ENCODE data around the gene AMBRA1. TPM values are rescaled to one million over a fixed set of nuclear protein-coding genes. Genes with fewer than 3 reads are reported as not detected.

AMBRA1 gene
- total and polyA plus RNA-seq, 2 donors (not counting 3 experiments of a cell fraction or from before 2014, with no cell fraction given): 18.4 to 32.4 TPM

DNA sequence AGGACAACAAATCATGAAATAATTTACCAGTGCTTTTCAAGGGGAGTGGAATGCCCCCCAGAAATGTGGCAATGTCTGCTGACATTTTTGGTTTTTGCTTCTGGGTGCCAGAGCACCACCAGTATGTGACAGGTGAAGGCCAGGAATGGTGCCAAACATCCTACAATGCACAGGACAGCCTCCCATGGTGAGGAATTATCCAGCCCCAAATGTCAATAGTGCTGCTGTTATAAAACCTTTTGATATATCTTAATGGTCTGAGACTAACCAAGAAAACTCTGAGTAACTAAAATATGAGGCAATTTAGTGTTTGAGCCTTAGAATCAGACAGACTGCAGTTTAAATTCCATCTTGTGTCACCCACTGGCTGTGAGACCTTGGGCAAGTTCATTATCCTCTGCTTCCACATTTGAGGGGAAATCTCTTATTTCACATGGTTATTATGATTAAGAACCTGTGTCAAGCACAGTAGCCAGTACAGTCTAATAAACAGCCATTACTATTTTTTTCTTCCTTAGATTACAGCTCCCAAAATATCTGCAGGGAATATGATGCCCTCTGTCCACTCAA is 69.5 kb downstream of the AMBRA1 start:
- Histone ChIP-seq H3K27ac (ENCODE audit: insufficient read depth, low read depth, low read length) (no peak overlapping the region), H3K79me2 (ENCODE audit: control insufficient read depth, insufficient read depth, low read length) (peaks cover 42% of the 10 kb centered on the region), H3K9ac (replicated peaks; ENCODE audit: extremely low read depth, insufficient read depth, low read length) (no peak overlapping the region), H3K4me1 (ENCODE audit: control insufficient read depth, extremely low read depth, insufficient read depth, low read length) (peaks cover 15% of the 10 kb centered on the region), H3K9me3 (replicated peaks; ENCODE audit: control insufficient read depth, insufficient read depth, low read length) (no peaks in the 10 kb centered on the region), H2AFZ (ENCODE audit: low read depth, low read length) (no peak overlapping the region), H3K36me3 (ENCODE audit: control insufficient read depth in 2 of 2, extremely low read depth in 1 of 2, insufficient read depth in 2 of 2, low read length in 2 of 2) (no peaks in the 10 kb centered on the region), H4K20me1 (replicated peaks; ENCODE audit: control insufficient read depth, extremely low read depth, insufficient read depth, low read length) (no peaks in the 10 kb centered on the region), H3K4me2 (ENCODE audit: insufficient read depth, low read length) (no peak overlapping the region), H3K4me3 (replicated peaks in 1 of 3; ENCODE audit: insufficient read depth in 1 of 3, low read depth in 1 of 3, low read length in 3 of 3) (no peak overlapping the region), H3K9me1 (replicated peaks; ENCODE audit: control insufficient read depth, extremely low read depth, insufficient read depth, low read length) (no peaks in the 10 kb centered on the region), H3K27me3 (ENCODE audit: control insufficient read depth in 2 of 2, insufficient read depth in 2 of 2, low read length in 2 of 2) (no peaks in the 10 kb centered on the region)
- CTCF ChIA-PET: interaction anchor here (1.1 to 2.9 kb wide), 3 partner anchors 11 to 34 kb away, joined by 3 to 17 read pairs (median 6); no protein-coding TSS in a partner anchor
- DNase-seq (ENCODE audit: low read depth, low spot score) (no peak), FAIRE-seq (no peak)
- dilution Hi-C loops (cut with MboI; ENCODE audit: extremely low pct_ligation_motif_present, low sequenced_read_pairs) (no loop called here), intact Hi-C loops (cut with micrococcal nuclease) (no loop called here)
- TF ChIP-seq FOS (IDR thresholded peaks at IDR 0.05; ENCODE audit: borderline replicate concordance, insufficient read depth, low read length): no peak
- no peak for TF ChIP-seq POLR2A (IDR thresholded peaks at IDR 0.05; ENCODE audit: low read depth, low read length)
- no peak for TF ChIP-seq MAX (IDR thresholded peaks at IDR 0.05; ENCODE audit: insufficient read depth, insufficient read length)
- TF ChIP-seq EZH2 (IDR thresholded peaks at IDR 0.05; ENCODE audit: borderline replicate concordance, low read depth, low read length, severe bottlenecking): no peak
- TF ChIP-seq, protein P1, sequence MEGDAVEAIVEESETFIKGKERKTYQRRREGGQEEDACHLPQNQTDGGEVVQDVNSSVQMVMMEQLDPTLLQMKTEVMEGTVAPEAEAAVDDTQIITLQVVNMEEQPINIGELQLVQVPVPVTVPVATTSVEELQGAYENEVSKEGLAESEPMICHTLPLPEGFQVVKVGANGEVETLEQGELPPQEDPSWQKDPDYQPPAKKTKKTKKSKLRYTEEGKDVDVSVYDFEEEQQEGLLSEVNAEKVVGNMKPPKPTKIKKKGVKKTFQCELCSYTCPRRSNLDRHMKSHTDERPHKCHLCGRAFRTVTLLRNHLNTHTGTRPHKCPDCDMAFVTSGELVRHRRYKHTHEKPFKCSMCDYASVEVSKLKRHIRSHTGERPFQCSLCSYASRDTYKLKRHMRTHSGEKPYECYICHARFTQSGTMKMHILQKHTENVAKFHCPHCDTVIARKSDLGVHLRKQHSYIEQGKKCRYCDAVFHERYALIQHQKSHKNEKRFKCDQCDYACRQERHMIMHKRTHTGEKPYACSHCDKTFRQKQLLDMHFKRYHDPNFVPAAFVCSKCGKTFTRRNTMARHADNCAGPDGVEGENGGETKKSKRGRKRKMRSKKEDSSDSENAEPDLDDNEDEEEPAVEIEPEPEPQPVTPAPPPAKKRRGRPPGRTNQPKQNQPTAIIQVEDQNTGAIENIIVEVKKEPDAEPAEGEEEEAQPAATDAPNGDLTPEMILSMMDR (IDR thresholded peaks at IDR 0.05; ENCODE audit: extremely low read depth in 1 of 2, insufficient read depth in 1 of 2, low read depth in 1 of 2, low read length in 2 of 2): no peak
- no TSS peak for BruUV-seq (replicated peaks)
- POLR2A ChIA-PET: no interaction called here

- Histone ChIP-seq H2AFZ (ENCODE audit: low read depth, low read length) (no peak overlapping the region), H3K9ac (replicated peaks; ENCODE audit: extremely low read depth, insufficient read depth, low read length) (no peak overlapping the region), H3K9me1 (replicated peaks; ENCODE audit: control insufficient read depth, extremely low read depth, insufficient read depth, low read length) (no peaks in the 10 kb centered on the region), H3K4me3 (replicated peaks in 1 of 3; ENCODE audit: insufficient read depth in 1 of 3, low read depth in 1 of 3, low read length in 3 of 3) (no peak overlapping the region), H3K9me3 (replicated peaks; ENCODE audit: control insufficient read depth, insufficient read depth, low read length) (no peaks in the 10 kb centered on the region), H3K27ac (ENCODE audit: insufficient read depth, low read depth, low read length) (no peak overlapping the region), H3K27me3 (ENCODE audit: control insufficient read depth in 2 of 2, insufficient read depth in 2 of 2, low read length in 2 of 2) (no peaks in the 10 kb centered on the region), H3K36me3 (ENCODE audit: control insufficient read depth in 2 of 2, extremely low read depth in 1 of 2, insufficient read depth in 2 of 2, low read length in 2 of 2) (no peaks in the 10 kb centered on the region), H4K20me1 (replicated peaks; ENCODE audit: control insufficient read depth, extremely low read depth, insufficient read depth, low read length) (no peaks in the 10 kb centered on the region), H3K4me1 (ENCODE audit: control insufficient read depth, extremely low read depth, insufficient read depth, low read length) (peaks cover 15% of the 10 kb centered on the region), H3K79me2 (ENCODE audit: control insufficient read depth, insufficient read depth, low read length) (peaks cover 38% of the 10 kb centered on the region), H3K4me2 (ENCODE audit: insufficient read depth, low read length) (no peak overlapping the region)
- DNase-seq (ENCODE audit: low read depth, low spot score): no peak
- no peak for FAIRE-seq
- dilution Hi-C loops (cut with MboI; ENCODE audit: extremely low pct_ligation_motif_present, low sequenced_read_pairs): no loop called here
- TF ChIP-seq POLR2A (IDR thresholded peaks at IDR 0.05; ENCODE audit: low read depth, low read length) (no peak), MYC (IDR thresholded peaks at IDR 0.05; ENCODE audit: low read depth, low read length) (no peak), EZH2 (IDR thresholded peaks at IDR 0.05; ENCODE audit: borderline replicate concordance, low read depth, low read length, severe bottlenecking) (no peak), POLR2AphosphoS5 (IDR thresholded peaks at IDR 0.05; ENCODE audit: insufficient read depth, low read depth, low read length) (no peak), MAX (IDR thresholded peaks at IDR 0.05; ENCODE audit: insufficient read depth, insufficient read length) (no peak), GATA2 (IDR thresholded peaks at IDR 0.05; ENCODE audit: insufficient read depth, insufficient read length, low read depth, low read length) (no peak), JUN (IDR thresholded peaks at IDR 0.05; ENCODE audit: borderline replicate concordance, insufficient read depth, insufficient read length, low read depth) (no peak), FOS (IDR thresholded peaks at IDR 0.05; ENCODE audit: borderline replicate concordance, insufficient read depth, low read length) (no peak)
- TF ChIP-seq, protein P1 (IDR thresholded peaks at IDR 0.05; ENCODE audit: extremely low read depth in 1 of 2, insufficient read depth in 1 of 2, low read depth in 1 of 2, low read length in 2 of 2): no peak
- BruUV-seq (replicated peaks): no TSS peak
- POLR2A ChIA-PET: no interaction called here
- intact Hi-C loops (cut with micrococcal nuclease): no loop called here
- CTCF ChIA-PET: interaction anchor here (1.0 to 1.9 kb wide), 4 partner anchors 24 to 131 kb away, joined by 3 to 31 read pairs (median 7); partner anchors contain the start of gene CHRM4
Observed at GRCh38 chr11:46523290-46523689, 70.5 kb downstream of the AMBRA1 start.
